KMS-11 (cell line): ENCODE measurements around the gene CHD9.

Experiments
- H2AFZ ChIP-seq: fragments of 200-600 bp; sonication (generic); 2 replicates; pipeline ENCODE4 v1.6.1; 2016; ENCODE audit warnings: antibody characterized with exemption, mixed run types, low read depth
- H3K27ac ChIP-seq: fragments of 200-600 bp; sonication (generic); 2 replicates; pipeline ENCODE4 v1.6.1; 2016; ENCODE audit warnings: mild to moderate bottlenecking, mixed run types
- H3K27me3 ChIP-seq: fragments of 200-600 bp; sonication (generic); 2 replicates; pipeline ENCODE4 v1.6.1; 2017; ENCODE audit warnings: mild to moderate bottlenecking, low read depth, mixed run types, moderate library complexity; ENCODE audit not compliant: insufficient read depth
- H3K36me3 ChIP-seq: fragments of 200-600 bp; sonication (generic); 2 replicates; pipeline ENCODE4 v1.6.1; 2017; ENCODE audit warnings: mild to moderate bottlenecking, mixed run types; ENCODE audit not compliant: insufficient read depth
- H3K4me1 ChIP-seq: fragments of 200-600 bp; sonication (generic); 2 replicates; pipeline ENCODE4 v1.6.1; 2016; ENCODE audit warnings: mild to moderate bottlenecking, low read depth, mixed run types; ENCODE audit not compliant: poor library complexity, severe bottlenecking
- H3K4me2 ChIP-seq: fragments of 200-600 bp; sonication (generic); 2 replicates; pipeline ENCODE4 v1.7.0; 2016; ENCODE audit warnings: mild to moderate bottlenecking, mixed run types
- H3K4me3 ChIP-seq: fragments of 200-600 bp; sonication (generic); IDR thresholded peaks from 2 replicates; pipeline ENCODE4 v1.6.1; 2017; ENCODE audit warnings: low read depth, low read length, mixed read lengths; ENCODE audit not compliant: insufficient read depth
- H3K79me2 ChIP-seq: fragments of 200-600 bp; sonication (generic); 2 replicates; pipeline ENCODE4 v1.6.1; 2016; ENCODE audit warnings: low read depth, mixed run types; ENCODE audit not compliant: insufficient read depth
- H3K9ac ChIP-seq: fragments of 200-600 bp; sonication (generic); 2 replicates; pipeline ENCODE4 v1.6.1; 2016; ENCODE audit warnings: mild to moderate bottlenecking, mixed run types
- H4K20me1 ChIP-seq: fragments of 200-600 bp; sonication (generic); 2 replicates; pipeline ENCODE4 v1.6.1; 2016; ENCODE audit warnings: mild to moderate bottlenecking, mixed run types; ENCODE audit not compliant: insufficient read depth
- CTCF ChIP-seq: fragments of 200-600 bp; sonication (generic); conservative IDR thresholded peaks from 2 replicates; pipeline ENCODE4 v1.6.1; 2017; ENCODE audit warnings: low read depth, mild to moderate bottlenecking, antibody characterized with exemption, low read length, moderate library complexity, mixed read lengths

Gene CHD9

GRCh38 chr16:53123747-53124146 is 69.0 kb downstream of the CHD9 start:
- TF ChIP-seq CTCF = no peak
- Histone ChIP-seq H3K79me2 (no peaks in the 10 kb centered on the region), H3K27me3 (no peaks in the 10 kb centered on the region), H3K4me3 (no peak overlapping the region), H3K27ac (no peak overlapping the region), H4K20me1 (no peaks in the 10 kb centered on the region), H3K4me2 (no peak overlapping the region), H3K4me1 (no peaks in the 10 kb centered on the region), H3K36me3 (no peaks in the 10 kb centered on the region), H2AFZ (no peak overlapping the region), H3K9ac (no peak overlapping the region)

DNA sequence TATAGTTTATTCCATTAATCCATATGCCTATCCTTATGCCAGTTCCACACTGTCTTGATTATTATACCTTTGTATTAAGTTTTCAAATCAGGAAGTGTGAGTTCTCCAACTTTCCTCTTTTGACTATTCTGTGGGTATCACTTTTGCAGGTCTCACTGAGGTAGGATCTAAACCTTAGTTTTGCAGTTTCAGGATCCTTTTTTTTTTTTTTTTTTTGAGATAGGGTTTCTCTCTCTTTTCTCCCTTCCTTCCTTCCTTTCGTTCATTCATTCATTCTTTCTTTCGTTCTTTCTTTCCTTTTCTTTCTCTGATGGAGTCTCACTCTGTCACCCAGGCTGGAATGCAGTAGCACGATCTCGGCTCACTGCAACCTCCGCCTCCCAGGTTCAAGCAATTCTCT is 71.6 kb downstream of the CHD9 start:
- Histone ChIP-seq H3K79me2 (no peaks in the 10 kb centered on the region), H3K27ac (no peak overlapping the region), H4K20me1 (no peaks in the 10 kb centered on the region)

DNA sequence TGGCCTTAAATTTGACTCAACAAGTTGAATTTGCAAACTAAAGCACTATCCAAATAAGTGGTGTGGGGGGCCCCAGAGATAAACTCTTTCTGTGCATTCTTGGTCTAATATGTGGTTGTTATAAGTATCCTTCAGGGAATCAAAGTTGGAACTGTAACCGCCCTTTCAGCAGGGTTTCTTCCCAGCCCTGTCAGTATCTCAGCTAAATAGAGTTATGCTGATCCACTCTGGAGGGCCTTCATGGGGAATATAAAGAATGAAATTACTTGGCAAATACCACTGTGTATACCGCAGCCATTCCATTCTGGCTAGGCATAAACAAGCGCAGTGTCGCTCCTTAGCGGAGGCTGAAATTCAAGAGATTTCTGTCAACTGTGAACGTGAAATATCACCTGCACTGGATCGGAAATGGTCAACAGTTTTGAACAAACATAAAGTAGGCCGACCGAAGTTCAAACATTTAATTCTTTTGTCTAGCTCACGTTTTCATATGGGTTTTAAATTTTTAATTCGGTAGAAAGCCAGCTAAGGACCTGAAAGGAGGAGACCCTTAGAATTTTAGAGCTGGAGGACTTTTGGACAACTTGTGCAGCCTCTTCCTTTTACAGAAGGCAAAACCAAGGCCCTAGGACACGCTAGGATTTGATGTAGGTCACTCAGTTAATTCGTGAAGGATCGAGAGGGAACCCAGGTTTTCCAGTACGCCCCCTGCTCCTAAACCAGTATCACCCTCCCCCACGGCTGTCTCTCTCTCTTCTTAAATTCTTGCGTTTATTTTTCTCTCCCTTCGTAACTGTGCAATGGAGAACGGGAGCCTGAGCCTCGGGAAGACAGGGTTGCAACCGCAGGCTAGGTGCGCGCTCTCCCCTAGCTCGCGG is 74.7 kb downstream of the CHD9 start:
- Histone ChIP-seq H3K79me2 (no peaks in the 10 kb centered on the region), H4K20me1 (no peaks in the 10 kb centered on the region), H3K9ac (peak overlapping the region; percentile 77; the same call in 1 of the 2 replicates), H3K4me3 (no peak overlapping the region), H3K27me3 (no peaks in the 10 kb centered on the region), H3K36me3 (no peaks in the 10 kb centered on the region), H3K27ac (peak overlapping the region; percentile 47; the same call in 1 of the 2 replicates), H2AFZ (peak overlapping the region; percentile 69), H3K4me1 (peaks cover 13% of the 10 kb centered on the region), H3K4me2 (peak overlapping the region; percentile 76)
- TF ChIP-seq CTCF = no peak

More for the DNA sequence above, 71.6 kb downstream of the CHD9 start:
- Histone ChIP-seq H3K4me1 (peaks cover 7% of the 10 kb centered on the region), H2AFZ (no peak overlapping the region), H3K27me3 (no peaks in the 10 kb centered on the region), H3K9ac (no peak overlapping the region), H3K36me3 (no peaks in the 10 kb centered on the region), H3K4me2 (no peak overlapping the region), H3K4me3 (no peak overlapping the region)
- no peak for TF ChIP-seq CTCF

GRCh38 chr16:53130159-53131049 is 75.6 kb downstream of the CHD9 start:
- H3K27me3 ChIP-seq = no peaks in the 10 kb centered on the region
- H3K4me2 ChIP-seq = peak overlapping the region; percentile 76
- TF ChIP-seq CTCF = no peak
- no peaks in the 10 kb centered on the region for H3K79me2 ChIP-seq
- peak overlapping the region; percentile 77; the same call in 1 of the 2 replicates for H3K9ac ChIP-seq
- peak overlapping the region; percentile 87 for H3K27ac ChIP-seq
- H2AFZ ChIP-seq = peak overlapping the region; percentile 69
- H3K36me3 ChIP-seq = no peaks in the 10 kb centered on the region
- H3K4me3 ChIP-seq = no peak overlapping the region
- peaks cover 13% of the 10 kb centered on the region for H3K4me1 ChIP-seq
- H4K20me1 ChIP-seq = no peaks in the 10 kb centered on the region
